Measurements from ENCODE around the gene MTPN.

Gene MTPN

GRCh38 chr7:135981958-135982646, 4.9 kb upstream of the MTPN start:
- DNase-seq, result no peak

GRCh38 chr7:135980665-135981180, 3.6 kb upstream of the MTPN start:
- DNase-seq, result no peak

GRCh38 chr7:135980012-135980551, 2.9 kb upstream of the MTPN start:
- no peak for DNase-seq

GRCh38 chr7:135979471-135980011, 2.4 kb upstream of the MTPN start:
- no peak for DNase-seq

- DNase-seq, result no peak
These were observed 1.5 kb upstream of the MTPN start for GRCh38 chr7:135978624-135979023.

- no peak for DNase-seq
These were observed 545 bp upstream of the MTPN start for GRCh38 chr7:135977742-135978066.

- no peak for DNase-seq
These were observed 700 bp downstream of the MTPN start for GRCh38 chr7:135976312-135977006.

- DNase-seq, result no peak
These were observed 2.0 kb downstream of the MTPN start for GRCh38 chr7:135975166-135975565.

GRCh38 chr7:135974667-135975066, 2.5 kb downstream of the MTPN start:
- no peak for DNase-seq

- no peak for DNase-seq
These were observed 5.8 kb downstream of the MTPN start for GRCh38 chr7:135971366-135971725.

GRCh38 chr7:135970682-135971365, 6.3 kb downstream of the MTPN start:
- no peak for DNase-seq

- DNase-seq, result no peak
These were observed 7.1 kb downstream of the MTPN start for GRCh38 chr7:135970045-135970444.

- DNase-seq, result no peak
These were observed 10.7 kb downstream of the MTPN start for GRCh38 chr7:135966341-135967043.

- no peak for DNase-seq
These were observed 11.6 kb downstream of the MTPN start for GRCh38 chr7:135965602-135966001.

GRCh38 chr7:135964791-135965190, 12.4 kb downstream of the MTPN start:
- DNase-seq, result no peak

- no peak for DNase-seq
These were observed 12.9 kb downstream of the MTPN start for GRCh38 chr7:135964274-135964673.

- no peak for DNase-seq
These were observed 14.4 kb downstream of the MTPN start for GRCh38 chr7:135962802-135963201.

GRCh38 chr7:135960709-135961451, 16.3 kb downstream of the MTPN start:
- DNase-seq, result no peak

- DNase-seq, result no peak
These were observed 17.4 kb downstream of the MTPN start for GRCh38 chr7:135959646-135960363.

GRCh38 chr7:135958173-135958572, 19.0 kb downstream of the MTPN start:
- no peak for DNase-seq

GRCh38 chr7:135957627-135958026, 19.5 kb downstream of the MTPN start:
- no peak for DNase-seq

Measured in NCI-H774 (cell line).